ENCODE data around the gene TLX2. TPM values are rescaled to one million over a fixed set of nuclear protein-coding genes. Genes with fewer than 3 reads are reported as not detected.
"Not testable (repeated sequence)": the region's sequence is repeated elsewhere in the genome, so short reads cannot be mapped to it uniquely, and the experiment has no call there.

Gene TLX2
- total RNA-seq, 2 donors from 2014 or later, result not detected

DNA sequence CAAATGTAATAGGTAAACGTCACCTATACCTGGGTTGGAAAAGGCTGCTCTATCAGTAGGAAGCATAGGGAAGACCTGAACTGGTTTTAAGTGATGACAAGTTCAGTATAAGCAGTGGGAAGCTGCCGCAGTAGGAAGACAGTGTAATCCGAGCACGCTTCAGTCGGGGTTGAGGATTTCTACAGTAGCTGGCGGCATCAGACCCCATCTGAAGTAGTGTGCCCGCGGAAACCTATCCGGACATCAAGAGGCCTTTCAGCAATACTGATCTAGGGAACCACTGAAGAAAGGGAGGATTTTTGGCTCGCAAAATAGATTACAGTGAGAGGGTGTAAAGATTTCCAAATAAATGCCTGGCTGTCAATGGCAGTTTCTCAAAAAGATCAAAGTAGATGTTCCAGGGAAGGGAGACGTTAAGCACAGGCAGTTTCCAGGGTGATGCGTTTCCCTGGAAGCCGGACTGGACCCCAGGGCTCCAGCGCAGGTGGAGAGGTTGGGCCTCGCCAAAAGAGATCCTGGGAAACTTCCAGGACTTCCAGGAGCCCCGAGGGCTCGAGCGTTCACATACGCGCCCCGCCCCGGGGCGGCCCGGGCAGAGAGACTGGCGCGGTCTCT, 34.1 kb downstream of the TLX2 start:
- ATAC-seq (peak; percentile 3 to 5), DNase-seq (no peak)
- intact Hi-C loops (cut with DNase I), result no loop called here

- intact Hi-C loops (cut with DNase I), result no loop called here
- DNase-seq (peak; percentile 83), ATAC-seq (peak; percentile 81 to 88)
Measured at GRCh38 chr2:74548900-74549826, 34.9 kb downstream of the TLX2 start.

- no peak for ATAC-seq
- intact Hi-C loops (cut with DNase I), result no loop called here
- DNase-seq, result no peak
Measured at GRCh38 chr2:74550231-74550630, 36.0 kb downstream of the TLX2 start.

DNA sequence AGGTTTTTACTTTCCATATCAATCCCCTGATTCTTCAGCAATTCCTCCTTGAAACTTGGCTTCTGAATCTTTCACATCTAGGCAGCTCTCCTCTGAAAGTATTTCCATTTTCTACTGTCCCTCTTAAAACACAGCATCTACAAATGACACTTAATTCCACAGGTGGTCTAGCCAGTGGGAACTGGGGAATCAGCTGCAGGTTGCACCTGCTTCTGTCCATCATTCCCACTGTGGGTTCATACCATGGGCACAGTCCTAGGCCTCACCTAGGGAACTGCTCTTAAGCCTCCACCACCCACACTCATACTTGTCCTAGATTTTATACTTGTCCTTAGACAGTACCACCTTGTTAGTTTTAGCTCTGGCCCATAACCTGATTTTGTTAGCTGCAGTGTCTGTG, 37.3 kb downstream of the TLX2 start:
- DNase-seq, result no peak
- ATAC-seq, result no peak

GRCh38 chr2:74551942-74552913, 38.0 kb downstream of the TLX2 start:
- intact Hi-C loops (cut with DNase I), result no loop called here
- DNase-seq (no peak), ATAC-seq (no peak)

More for the DNA sequence above, 37.3 kb downstream of the TLX2 start:
- intact Hi-C loops (cut with DNase I), result no loop called here

DNA sequence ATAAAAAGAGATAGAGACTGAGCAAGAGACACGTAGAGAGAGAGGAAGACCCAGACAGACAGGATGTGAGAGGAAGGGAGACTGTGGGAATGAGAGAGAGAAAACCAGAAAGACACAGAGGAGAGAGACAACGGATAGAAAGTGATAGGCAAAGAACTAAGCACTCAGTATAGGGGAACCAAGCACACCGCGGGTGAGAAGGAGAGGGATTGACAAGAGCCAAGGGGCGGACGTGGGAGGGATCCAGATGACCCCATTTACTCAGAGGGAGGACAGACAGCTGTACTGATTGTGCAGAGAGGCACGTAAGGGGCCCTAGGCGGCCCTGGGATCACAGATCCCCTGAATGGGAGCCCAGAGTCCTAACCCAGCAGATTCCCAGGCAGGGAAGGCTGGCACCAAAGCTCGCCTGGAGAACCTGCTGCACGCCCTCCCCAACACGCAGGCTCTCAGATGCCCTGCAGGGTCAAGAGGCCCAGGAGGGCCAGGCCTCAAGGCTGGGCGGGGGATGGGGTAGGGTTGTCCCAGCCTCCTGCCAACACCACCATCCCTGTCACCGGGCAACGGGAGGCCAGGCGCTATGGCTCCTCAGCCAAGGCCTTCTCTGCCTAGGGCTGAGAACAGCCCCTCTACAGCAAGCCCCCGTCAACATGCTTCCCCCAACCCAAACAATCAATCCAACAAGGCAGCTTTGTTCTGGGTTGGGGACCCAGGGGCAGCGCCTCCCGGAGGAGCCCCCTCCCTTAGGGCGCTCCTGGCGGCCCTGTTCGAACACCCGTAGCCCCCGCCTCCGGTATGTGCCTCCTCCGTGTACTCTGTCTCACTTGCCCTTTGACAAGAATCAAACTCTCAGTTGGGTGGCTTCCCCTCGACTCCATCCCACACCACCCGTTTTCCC, 38.9 kb downstream of the TLX2 start:
- peak in 1 of 2 donors; percentile 1 for ATAC-seq
- intact Hi-C loops (cut with DNase I), result no loop called here
- no peak for DNase-seq

DNA sequence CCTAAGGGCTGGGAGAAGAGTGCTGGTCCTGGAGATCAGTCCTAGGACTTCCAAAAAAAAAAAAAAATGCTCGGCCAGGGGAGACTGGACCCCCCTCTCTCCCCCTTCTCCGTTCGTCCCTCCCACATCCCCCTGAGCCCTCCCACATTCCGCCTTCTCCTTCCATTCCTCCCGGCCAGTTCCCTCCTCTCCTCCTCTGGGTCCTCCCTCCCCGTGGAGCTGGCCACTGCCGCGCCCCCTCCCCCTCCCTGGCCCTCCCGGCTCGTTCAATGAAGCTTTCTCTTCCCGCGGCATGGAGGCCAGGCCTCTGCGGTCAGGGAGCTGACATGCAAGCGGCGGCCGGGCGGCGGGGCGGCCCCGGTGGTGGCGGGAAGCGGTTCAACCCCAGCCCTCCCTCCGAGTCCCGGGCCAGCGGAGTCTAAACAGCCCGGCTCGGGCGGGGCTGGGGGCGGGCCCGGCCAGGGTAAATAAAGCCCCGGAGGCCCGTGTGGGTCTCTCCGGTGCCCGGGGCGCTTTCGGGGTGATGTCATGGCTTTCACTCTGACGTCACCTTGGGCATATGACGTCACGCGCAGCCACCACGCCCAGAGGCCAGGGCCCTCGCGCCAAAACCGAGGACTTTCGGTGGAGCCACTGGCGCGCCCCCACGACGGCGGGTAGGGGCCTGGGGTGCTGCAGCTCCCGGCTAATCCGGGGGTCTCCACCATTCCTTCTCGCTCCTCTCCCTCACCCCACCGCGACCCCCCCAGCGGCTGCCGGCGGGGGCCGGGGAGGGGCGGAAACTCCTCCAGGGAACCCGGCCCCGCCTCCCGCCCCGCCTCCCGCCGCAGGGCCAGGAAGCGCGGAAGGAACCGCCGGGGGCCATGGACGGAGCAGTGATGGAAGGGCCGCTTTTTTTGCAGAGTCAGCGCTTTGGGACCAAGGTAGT, 39.9 kb downstream of the TLX2 start, which contains the start of the genes DOK1 and LOXL3:
DOK1 (plus strand) TSS at position 829 of the 928 bp plus-strand sequence; CDS start at position 864, 35 bp downstream.
LOXL3 (minus strand) TSS at position 51 of the 928 bp plus-strand sequence. CDS start 1,308 bp downstream, outside the sequence.
- DNase-seq, result peak; percentile 93
- ATAC-seq, result peak; percentile 88 to 89
- intact Hi-C loops (cut with DNase I), result no loop called here

GRCh38 chr2:74554820-74555531, 40.7 kb downstream of the TLX2 start:
- intact Hi-C loops (cut with DNase I), result no loop called here
- ATAC-seq (peak; percentile 31 to 59), DNase-seq (peak; percentile 61)

DNA sequence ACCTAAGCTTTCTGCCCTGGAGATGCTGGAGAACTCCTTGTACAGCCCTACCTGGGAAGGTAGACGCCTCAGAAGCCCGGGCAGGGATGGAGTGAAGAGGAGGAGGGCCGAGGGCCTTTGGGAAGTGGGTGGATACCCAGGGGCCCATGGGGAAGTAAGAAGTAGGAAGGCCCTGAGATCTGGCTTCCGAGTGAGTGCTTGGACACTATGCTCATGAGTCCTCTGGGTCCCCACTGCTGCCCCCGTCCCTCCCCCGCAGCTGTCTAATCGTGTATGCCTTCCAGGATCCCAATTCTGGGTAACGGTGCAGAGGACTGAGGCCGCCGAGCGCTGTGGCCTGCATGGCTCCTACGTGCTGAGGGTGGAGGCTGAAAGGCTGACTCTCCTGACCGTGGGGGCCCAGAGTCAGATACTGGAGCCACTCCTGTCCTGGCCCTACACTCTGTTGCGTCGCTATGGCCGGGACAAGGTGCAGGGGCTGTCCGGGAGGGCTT, 41.4 kb downstream of the TLX2 start:
- ATAC-seq (no peak), DNase-seq (no peak)
- intact Hi-C loops (cut with DNase I), result no loop called here

DNA sequence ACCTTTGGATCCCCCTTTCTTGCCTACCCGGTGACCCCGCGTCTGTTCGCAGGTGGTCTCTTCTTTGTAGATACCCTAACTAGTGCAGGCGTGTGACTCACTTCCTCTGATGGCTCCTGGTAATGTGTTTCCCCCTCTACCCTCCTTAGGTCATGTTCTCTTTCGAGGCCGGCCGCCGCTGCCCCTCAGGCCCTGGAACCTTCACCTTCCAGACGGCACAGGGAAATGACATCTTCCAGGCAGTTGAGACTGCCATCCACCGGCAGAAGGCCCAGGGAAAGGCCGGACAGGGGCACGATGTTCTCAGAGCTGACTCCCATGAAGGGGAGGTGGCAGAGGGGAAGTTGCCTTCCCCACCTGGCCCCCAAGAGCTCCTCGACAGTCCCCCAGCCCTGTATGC, 41.9 kb downstream of the TLX2 start:
- DNase-seq, result no peak
- intact Hi-C loops (cut with DNase I), result no loop called here
- no peak for ATAC-seq

- DNase-seq (no peak), ATAC-seq (no peak)
- intact Hi-C loops (cut with DNase I), result no loop called here
Measured at GRCh38 chr2:74556831-74557370, 42.7 kb downstream of the TLX2 start.

DNA sequence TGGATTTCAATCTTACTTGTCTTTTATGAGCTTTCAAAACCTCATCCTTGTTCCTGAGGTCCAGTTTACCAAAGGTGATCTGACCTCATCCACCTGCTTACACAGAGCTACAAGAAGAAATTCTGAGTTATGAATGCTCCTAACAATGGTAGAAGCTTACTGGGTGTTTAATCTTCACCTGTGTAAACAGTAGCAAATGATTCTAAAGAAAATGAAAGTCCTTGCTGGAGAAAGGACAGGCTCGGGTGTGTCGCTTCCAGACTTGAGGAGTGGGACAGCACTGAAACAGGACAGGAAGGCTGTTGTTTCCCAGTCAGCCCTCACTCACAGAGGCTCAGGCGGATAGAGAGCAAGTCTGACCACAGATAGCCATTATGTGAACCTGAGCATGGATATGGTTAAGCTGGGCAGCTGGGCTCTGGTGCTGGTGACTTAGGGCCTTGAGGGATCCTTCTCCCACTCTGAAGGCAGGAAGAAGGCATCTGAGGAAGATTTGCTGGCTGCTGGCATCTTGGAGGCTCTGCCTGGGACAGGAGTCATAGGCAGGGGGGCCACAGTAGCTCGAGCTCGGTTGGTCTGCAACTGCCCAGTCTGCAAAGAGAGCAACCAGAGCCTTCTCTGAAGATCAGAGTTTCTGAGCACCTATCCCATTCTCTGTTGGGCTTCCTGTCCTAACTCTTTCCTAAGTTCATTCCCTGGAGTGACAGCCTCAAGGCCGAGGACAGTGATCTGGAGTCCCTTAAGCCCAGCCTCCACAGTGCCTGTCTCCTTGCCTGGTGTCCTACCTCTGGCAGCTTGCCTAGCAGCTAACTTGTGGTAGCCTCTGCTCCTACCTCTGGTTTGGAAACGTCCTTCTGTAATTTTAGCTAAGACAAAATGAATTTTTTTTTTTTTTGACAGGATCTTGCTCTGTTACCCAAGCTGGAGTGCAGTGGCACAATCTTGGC, 44.3 kb downstream of the TLX2 start:
- ATAC-seq, result no peak
- DNase-seq, result no peak
- intact Hi-C loops (cut with DNase I), result no loop called here

DNA sequence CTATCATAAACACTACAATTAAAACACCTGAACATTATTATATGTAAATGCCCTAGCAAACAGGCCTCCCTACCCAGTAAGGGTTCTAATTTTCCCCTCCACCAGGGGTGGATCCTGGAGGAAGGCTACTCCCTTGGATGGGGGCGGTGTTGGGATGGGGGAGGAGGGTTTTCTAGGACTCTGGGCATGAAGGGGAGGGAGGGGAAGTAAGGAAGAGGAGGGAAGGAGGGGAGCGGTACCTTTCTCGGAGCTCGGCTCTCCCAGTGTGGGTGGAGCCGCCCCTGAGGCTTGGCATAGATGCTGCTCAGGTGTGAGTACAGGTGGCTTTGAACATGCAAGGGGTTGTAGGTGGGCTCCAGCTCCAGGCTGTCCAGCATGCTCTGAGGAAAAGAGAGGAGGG, 45.7 kb downstream of the TLX2 start:
- DNase-seq (no peak), ATAC-seq (no peak)
- intact Hi-C loops (cut with DNase I), result no loop called here

DNA sequence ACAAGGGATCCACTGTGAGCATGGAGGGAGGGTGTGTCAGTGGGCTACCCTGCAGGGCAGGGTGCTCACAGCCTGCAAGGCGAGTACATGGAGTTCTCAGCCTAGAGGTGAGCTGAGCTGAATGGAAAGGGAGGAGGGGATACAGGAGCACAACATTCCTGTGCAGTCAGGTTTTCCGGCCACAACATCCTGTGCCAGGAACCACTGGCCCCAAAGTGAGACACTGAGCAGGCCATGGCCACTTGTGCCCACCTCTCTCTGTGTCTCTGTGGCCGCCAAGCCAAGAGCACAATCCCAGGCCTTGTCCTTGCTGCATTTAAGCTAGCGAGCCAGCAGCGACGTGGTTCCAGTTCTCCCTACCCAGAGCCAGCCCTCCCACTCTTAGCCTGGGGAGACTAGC, 46.3 kb downstream of the TLX2 start:
- ATAC-seq (no peak), DNase-seq (no peak)
- intact Hi-C loops (cut with DNase I), result no loop called here

GRCh38 chr2:74561022-74561421, 46.8 kb downstream of the TLX2 start:
- ATAC-seq; intact Hi-C loops (cut with DNase I); DNase-seq: not testable (repeated sequence)
